Stimulated activated CD8-positive, alpha-beta memory T cell treated with anti-CD3 and anti-CD28 coated beads, Interleukin-12 subunit alpha, Interleukin-12 subunit beta, amount 100 ng/mL, for 4 hours (primary cell): ENCODE data around the gene CAV2.

Experiments used
- DNase-seq: peaks from one replicate; pipeline ENCODE4 v3.0.0-alpha.2; 2020; ENCODE audit warnings: low read depth

Gene CAV2

GRCh38 chr7:116495736-116496135 lies 3.8 kb upstream of the CAV2 start:
- DNase-seq, result no peak

GRCh38 chr7:116496653-116497052 lies 2.9 kb upstream of the CAV2 start:
- DNase-seq, result no peak

- no peak for DNase-seq
Measured at GRCh38 chr7:116497708-116498107, 1.8 kb upstream of the CAV2 start.

GRCh38 chr7:116500078-116500853 lies 728 bp downstream of the CAV2 start:
- no peak for DNase-seq

DNA sequence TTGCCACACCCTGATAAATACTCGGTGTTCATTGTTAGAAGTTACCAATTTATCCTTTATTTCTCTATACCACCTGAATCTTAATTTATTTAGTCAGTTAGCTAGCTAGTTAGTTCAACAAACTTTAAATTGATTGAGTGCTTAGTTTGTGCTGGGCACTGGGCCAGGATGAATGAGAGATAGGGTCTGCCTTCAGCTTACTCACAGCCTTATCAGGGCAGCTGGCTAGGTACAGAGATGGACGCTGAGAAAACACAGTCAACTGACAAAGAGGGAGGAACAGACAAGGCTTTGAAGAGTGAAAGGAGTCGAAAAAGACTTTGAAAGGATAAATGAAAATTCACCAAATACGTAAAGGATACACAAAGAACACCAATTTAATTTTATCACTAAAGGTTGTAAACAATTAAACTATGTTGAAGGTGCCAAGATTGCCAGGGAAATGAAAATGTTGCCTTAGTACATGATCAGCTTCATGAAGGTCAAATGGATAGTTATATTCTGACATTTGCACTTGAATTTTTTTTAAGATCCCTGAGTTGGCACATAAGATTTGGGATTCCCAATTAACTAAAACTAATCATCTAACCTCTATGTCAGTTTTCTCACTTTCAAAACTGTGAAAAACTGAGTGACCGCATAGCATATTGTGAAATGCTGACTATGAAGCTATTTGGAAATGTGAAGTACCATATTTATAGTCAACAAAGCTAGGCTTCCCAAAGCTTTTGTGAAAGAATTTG lies 2.1 kb downstream of the CAV2 start:
- no peak for DNase-seq

GRCh38 chr7:116502201-116503096 lies 2.9 kb downstream of the CAV2 start:
- DNase-seq, result no peak

GRCh38 chr7:116503835-116504234 lies 4.3 kb downstream of the CAV2 start:
- no peak for DNase-seq

- no peak for DNase-seq
Measured at GRCh38 chr7:116505278-116505677, 5.7 kb downstream of the CAV2 start.

GRCh38 chr7:116505823-116506222 lies 6.3 kb downstream of the CAV2 start:
- no peak for DNase-seq

- no peak for DNase-seq
Measured at GRCh38 chr7:116509982-116510579, 10.5 kb downstream of the CAV2 start.

DNA sequence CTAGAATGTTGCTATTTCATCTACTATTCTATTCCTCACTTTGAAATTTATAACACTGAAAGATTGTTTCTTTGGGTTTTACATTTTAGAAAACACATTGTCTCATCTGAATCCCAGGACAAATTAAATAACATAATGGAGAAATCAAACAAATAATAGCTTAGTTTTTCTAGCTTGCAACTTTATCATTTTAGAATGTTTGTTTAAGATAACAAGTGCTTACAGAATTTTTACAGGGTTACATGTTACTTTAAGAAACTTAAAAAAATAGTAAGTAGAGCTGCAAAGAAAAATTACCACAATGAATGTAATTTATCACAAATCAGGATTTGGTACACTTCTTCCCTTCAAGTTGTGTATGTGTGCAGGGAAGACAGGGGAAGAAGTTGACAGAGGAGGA lies 11.3 kb downstream of the CAV2 start:
- DNase-seq, result no peak

- DNase-seq, result no peak
Measured at GRCh38 chr7:116511552-116512519, 12.3 kb downstream of the CAV2 start.

GRCh38 chr7:116512520-116513188 lies 13.1 kb downstream of the CAV2 start:
- DNase-seq, result no peak

DNA sequence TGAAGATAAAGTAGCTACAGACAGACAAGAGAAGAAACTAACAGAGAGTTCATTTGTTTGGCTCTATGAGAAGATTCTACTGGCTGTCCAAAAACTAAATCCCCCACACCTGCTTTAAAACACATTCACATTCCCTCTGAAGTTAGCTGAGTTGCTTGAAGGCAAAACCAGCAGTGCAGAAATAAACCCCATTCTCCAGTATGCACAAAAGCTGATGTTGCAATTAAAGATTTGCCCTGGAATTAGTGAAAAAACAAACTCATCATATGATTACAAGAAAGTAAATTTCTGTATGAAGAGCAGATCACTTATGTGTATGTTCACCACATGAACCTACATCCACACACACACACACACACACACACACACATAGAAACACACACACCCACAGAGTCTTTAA lies 16.0 kb downstream of the CAV2 start:
- DNase-seq, result no peak

DNA sequence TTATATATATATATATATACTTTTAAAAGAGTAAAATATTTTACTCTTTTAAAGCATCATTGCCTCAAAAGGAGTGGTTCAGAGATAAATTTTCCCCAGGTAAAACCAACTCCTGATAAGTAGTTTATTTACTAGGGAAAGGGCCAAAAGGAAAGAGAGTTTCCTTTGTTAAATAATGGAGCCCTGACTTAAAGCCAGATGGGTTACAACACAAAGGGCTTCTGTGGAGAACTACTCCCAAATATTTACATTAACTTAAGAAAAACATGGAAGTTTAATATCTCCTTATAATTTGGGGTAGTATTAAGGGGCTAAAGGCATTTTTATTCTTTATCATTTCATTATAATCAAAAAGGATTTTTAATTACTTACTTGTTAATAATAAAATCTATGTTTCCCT lies 16.8 kb downstream of the CAV2 start:
- DNase-seq, result no peak

- no peak for DNase-seq
Measured at GRCh38 chr7:116517626-116518025, 18.1 kb downstream of the CAV2 start.

GRCh38 chr7:116518961-116519360 lies 19.4 kb downstream of the CAV2 start:
- no peak for DNase-seq

DNA sequence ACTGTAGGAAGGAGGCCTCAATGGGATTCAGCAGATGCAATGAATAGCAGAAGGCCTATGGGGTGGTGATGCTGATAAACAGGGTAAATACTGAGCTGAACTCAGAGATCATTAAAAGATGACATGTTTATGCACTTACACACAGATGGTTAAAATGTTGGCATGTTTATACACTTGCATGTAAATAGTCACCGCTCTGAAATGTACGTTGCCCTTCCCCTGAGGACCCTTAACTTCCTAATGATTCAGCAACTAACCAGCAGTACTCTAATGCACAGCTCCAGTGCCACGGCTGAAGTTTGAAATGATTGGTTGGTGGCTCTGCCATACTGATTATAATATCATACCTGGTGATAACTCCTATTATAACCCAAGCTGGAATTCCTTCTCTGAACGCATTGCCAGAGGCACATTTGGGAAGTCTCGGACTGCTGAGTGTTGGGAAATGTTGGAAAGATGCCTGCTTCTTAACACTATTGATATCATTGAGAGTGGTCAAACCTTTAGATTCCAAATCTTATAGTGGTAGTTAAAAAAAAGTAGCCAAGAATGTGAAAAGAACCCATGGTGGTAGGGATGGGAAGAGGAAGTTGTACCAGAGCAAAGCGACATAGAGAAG lies 21.6 kb downstream of the CAV2 start:
- no peak for DNase-seq

- DNase-seq, result no peak
Measured at GRCh38 chr7:116522247-116522646, 22.7 kb downstream of the CAV2 start.

DNA sequence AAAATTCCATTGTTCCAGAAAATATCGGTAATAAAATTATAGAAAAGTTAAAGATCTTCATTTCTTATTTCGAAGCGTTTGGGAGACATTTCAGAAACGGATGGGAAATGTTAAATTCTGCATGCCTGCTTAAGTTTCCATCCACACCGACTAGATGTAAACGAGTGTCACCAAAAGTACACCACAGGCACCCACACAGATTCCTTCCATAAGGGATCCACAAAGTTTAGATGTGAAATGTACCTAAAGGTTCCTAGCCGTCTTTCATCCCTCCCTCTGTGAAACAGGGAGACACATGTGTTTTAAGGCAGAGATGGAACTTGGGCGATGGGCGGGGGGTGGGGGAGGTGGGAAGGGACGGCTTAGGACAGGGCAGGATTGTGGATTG lies 24.7 kb downstream of the CAV2 start:
- DNase-seq, result no peak
